AG09309 (cell line): ENCODE results near the gene MOXD1.

Experiments
- DNase-seq: peaks from one replicate; pipeline ENCODE4 v3.0.0-alpha.2; 2010; ENCODE audit warnings: low read depth
- H3K4me3 ChIP-seq: 2 replicates; pipeline ENCODE4 v1.5.1; 2011; ENCODE audit warnings: mild to moderate bottlenecking, low read depth, low read length, moderate library complexity; ENCODE audit not compliant: control insufficient read depth
- TF ChIP-seq, protein P1 (sequence below): IDR thresholded peaks from 2 replicates; pipeline ENCODE4 v1.5.1; 2011; ENCODE audit warnings: mild to moderate bottlenecking, low read depth, low read length, inconsistent platforms; ENCODE audit not compliant: insufficient read depth, control insufficient read depth; ENCODE audit errors: missing control alignments

MOXD1 gene

DNA sequence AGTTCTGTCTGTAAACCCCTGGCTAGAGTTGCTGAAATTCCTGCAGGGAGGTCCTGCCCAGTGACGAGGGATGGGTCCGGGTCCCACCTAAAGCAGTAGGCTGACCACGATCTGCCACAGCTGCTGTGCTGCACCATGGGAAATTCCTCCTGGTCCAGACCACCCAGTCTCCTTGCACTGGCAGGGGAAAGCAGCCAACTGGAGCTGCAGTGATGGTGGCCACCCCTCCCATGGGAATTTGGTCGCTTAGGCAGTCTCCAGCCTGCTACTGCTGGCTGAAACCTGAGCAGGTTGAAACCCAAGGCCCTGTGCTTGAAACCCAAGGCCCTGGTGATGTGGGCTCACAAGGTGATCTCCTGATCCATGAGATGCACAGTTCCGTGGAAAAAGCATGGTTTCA, 23.9 kb upstream of the MOXD1 start:
- H3K4me3 ChIP-seq = no peak overlapping the region
- TF ChIP-seq, protein P1, sequence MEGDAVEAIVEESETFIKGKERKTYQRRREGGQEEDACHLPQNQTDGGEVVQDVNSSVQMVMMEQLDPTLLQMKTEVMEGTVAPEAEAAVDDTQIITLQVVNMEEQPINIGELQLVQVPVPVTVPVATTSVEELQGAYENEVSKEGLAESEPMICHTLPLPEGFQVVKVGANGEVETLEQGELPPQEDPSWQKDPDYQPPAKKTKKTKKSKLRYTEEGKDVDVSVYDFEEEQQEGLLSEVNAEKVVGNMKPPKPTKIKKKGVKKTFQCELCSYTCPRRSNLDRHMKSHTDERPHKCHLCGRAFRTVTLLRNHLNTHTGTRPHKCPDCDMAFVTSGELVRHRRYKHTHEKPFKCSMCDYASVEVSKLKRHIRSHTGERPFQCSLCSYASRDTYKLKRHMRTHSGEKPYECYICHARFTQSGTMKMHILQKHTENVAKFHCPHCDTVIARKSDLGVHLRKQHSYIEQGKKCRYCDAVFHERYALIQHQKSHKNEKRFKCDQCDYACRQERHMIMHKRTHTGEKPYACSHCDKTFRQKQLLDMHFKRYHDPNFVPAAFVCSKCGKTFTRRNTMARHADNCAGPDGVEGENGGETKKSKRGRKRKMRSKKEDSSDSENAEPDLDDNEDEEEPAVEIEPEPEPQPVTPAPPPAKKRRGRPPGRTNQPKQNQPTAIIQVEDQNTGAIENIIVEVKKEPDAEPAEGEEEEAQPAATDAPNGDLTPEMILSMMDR = no peak
- DNase-seq = no peak

DNA sequence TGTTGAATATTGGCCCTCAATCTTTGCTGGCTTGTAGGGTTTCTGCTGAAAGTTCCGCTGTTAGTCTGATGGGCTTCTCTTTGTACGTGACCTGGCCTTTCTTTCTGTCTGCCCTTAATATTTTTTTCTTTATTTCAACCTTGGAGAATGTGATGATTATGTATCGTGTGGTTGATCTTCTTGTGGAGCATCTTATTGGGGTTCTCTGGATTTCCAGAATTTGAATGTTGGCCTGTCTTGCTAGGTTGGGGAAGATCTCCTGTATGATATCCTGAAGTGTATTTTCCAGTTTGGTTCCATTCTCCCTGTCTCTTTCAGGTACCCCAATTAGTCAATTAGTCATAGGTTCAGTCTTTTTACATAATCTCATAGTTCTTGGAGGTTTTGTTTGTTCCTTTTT, 22.6 kb upstream of the MOXD1 start:
- TF ChIP-seq, protein P1 = no peak
- no peak overlapping the region for H3K4me3 ChIP-seq
- DNase-seq = no peak

DNA sequence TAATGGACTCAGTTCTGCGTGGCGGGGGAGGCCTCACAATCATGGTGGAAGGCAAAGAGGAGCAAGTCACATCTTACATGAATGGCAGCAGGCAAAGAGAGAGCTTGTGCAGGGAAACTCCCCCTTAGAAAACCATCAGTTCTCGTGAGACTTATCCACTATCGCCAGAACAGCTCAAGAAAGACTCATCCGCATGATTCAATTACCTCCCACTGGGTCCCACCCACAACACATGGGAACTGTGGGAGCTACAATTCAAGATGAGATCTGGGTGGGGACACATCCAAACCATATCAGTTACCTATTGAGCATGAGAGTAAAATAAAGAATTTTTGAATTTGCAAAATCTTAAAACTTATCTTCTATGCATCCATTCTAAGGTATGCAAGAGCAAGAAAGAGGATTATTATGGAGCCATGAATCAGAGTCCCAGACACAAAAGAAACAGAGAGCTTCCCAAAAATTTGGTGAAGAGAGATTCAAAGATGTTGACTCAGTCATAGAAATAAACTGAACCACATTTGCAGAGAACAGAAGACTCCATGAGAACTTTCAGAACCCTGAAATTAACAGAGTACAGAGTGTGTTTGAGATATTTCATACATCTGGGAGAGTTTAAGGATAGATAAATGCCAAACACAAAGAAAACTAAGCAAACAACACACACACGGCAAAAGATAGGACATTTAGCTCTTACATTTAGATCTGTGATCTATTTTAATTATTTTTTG, 17.1 kb upstream of the MOXD1 start:
- H3K4me3 ChIP-seq = no peak overlapping the region
- no peak for DNase-seq
- TF ChIP-seq, protein P1 = no peak

DNA sequence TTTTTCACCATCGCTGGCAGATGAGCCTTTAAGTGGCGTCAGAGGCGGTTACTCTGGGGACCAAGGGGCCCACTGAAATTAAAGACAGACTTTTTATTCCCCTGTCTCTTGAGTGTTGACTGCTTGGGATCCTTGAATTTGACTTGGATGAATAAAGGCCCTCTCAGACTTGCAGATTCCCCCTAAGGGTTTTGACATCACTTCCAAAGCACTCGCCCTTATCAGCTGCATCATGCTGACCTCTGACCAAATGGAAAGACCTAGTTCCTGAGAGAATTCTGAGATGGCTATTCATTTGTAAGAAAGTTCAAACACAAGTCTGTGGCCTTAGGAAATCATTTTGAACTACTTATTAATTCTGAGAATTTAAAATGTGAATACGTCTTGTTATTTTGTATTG, 13.5 kb upstream of the MOXD1 start:
- no peak overlapping the region for H3K4me3 ChIP-seq
- TF ChIP-seq, protein P1 = no peak
- no peak for DNase-seq

DNA sequence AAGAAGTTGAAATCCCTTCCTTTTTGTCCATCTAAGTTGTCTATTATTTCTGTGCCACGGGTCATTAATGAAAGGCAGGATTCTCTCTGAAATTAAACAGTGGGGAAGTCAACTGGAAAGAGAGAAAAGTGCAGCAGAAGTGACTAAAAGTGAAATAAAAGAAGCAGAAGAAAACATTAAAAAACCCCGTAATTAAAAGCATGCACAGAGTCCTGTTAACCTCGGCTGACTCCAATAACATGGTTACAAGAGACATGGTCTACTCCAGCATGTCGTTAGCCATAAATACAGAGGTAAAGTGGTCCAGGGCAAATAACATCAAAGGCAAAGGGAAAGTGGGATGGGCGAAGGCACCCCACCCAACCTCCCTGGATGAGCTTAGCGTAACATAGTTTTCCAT, 13.0 kb upstream of the MOXD1 start:
- no peak for DNase-seq
- H3K4me3 ChIP-seq = no peak overlapping the region
- TF ChIP-seq, protein P1 = no peak

DNA sequence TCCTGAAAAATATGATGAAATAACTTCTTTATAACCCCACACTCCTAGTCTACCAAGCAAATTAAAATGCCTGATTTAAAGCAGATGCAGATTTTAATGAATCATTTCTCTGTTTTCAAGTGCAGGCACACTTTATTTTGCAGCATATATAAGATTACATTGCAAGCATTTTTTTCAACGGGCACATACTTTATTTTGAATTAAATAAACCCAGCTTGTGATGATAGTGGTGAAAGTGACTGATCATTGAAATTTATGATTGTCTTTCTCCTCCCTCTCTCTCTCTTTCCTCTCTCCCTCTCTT, 12.2 kb upstream of the MOXD1 start:
- DNase-seq = no peak
- TF ChIP-seq, protein P1 = no peak
- H3K4me3 ChIP-seq = no peak overlapping the region
